Measurements from ENCODE around the gene AMPH. TPM values are rescaled to one million over a fixed set of nuclear protein-coding genes. Genes with fewer than 3 reads are reported as not detected.

AMPH gene
- total RNA-seq, 1 experiment from 2014 or later, result not detected

DNA sequence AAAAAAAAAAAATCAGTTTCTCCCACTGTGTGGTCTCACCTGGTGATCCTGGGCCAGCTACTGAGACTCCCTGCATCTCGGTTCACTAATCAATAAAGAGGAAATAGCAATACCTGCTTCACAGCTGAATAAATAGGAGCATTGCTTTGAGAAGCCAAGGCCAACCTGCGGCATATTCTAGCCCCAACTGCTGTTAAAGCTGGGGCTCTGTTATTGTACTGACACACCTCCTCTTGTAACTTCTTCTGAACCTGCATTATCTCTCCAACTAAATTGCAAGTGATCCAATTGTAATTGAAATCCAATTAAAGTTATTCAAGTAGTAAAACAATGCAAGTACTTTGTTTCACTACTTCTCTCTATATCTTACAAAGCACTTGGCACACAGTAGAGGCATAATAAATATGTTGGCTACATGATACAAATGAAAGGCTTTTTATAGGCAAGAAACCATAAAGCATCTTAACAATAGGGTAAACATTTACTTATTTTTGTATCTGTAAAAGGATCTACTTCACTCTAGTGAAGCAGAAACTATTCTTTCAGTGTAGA is 38.4 kb downstream of the AMPH start:
- Histone ChIP-seq H3K4me2 (ENCODE audit: low read length) (no peak overlapping the region), H3K9me3 (ENCODE audit: control insufficient read depth in 1 of 2, insufficient read depth in 1 of 2, low read depth in 1 of 2, low read length in 2 of 2) (no peaks in the 10 kb centered on the region), H2AFZ (ENCODE audit: low read depth, low read length, poor library complexity, severe bottlenecking) (no peak overlapping the region), H3K4me1 (ENCODE audit: control insufficient read depth in 1 of 2, insufficient read depth in 2 of 2, low read length in 2 of 2) (no peaks in the 10 kb centered on the region), H3K27ac (ENCODE audit: low read depth, low read length) (no peak overlapping the region), H3K9ac (ENCODE audit: low read length) (no peak overlapping the region), H3K27me3 (ENCODE audit: insufficient read depth, low read length) (peaks cover 20% of the 10 kb centered on the region), H3K4me3 (replicated peaks in 1 of 2; ENCODE audit: low read depth in 1 of 2, low read length in 2 of 2) (no peak overlapping the region), H3K9me2 (ENCODE audit: insufficient read depth) (no peaks in the 10 kb centered on the region), H3K36me3 (ENCODE audit: control insufficient read depth in 1 of 2, insufficient read depth in 2 of 2, low read length in 2 of 2) (no peaks in the 10 kb centered on the region), H4K20me1 (ENCODE audit: insufficient read depth) (no peaks in the 10 kb centered on the region), H3K79me2 (ENCODE audit: insufficient read depth, low read length) (no peaks in the 10 kb centered on the region)
- BruUV-seq (replicated peaks), result no TSS peak
- POLR2A ChIA-PET, result no interaction called here
- intact Hi-C loops (cut with micrococcal nuclease), result no loop called here
- RAD21 ChIA-PET (ENCODE audit: low non-redundant PET in 1 of 2, low total read pairs in 2 of 2, uncharacterized antibody in 2 of 2, unreplicated experiment in 2 of 2), result no interaction called here
- TF ChIP-seq CBX3 (IDR thresholded peaks at IDR 0.05; ENCODE audit: low read depth) (no peak), JUND (IDR thresholded peaks at IDR 0.05) (no peak), EZH2phosphoT487 (IDR thresholded peaks at IDR 0.05; ENCODE audit: borderline replicate concordance) (no peak)
- no peak for ATAC-seq
- CTCF ChIA-PET, result no interaction called here
- no peak for DNase-seq (ENCODE audit: low read depth, low spot score)

- DNase-seq (ENCODE audit: low read depth, low spot score) (no peak), ATAC-seq (no peak)
- Histone ChIP-seq H3K27me3 (ENCODE audit: insufficient read depth, low read length) (peaks cover 44% of the 10 kb centered on the region), H3K4me3 (replicated peaks in 1 of 2; ENCODE audit: low read depth in 1 of 2, low read length in 2 of 2) (no peak overlapping the region), H3K27ac (ENCODE audit: low read depth, low read length) (no peak overlapping the region), H3K9me2 (ENCODE audit: insufficient read depth) (no peaks in the 10 kb centered on the region), H4K20me1 (ENCODE audit: insufficient read depth) (no peaks in the 10 kb centered on the region), H3K4me2 (ENCODE audit: low read length) (no peak overlapping the region), H2AFZ (ENCODE audit: low read depth, low read length, poor library complexity, severe bottlenecking) (no peak overlapping the region), H3K4me1 (ENCODE audit: control insufficient read depth in 1 of 2, insufficient read depth in 2 of 2, low read length in 2 of 2) (no peaks in the 10 kb centered on the region), H3K9ac (ENCODE audit: low read length) (no peak overlapping the region), H3K79me2 (ENCODE audit: insufficient read depth, low read length) (no peaks in the 10 kb centered on the region), H3K36me3 (ENCODE audit: control insufficient read depth in 1 of 2, insufficient read depth in 2 of 2, low read length in 2 of 2) (no peaks in the 10 kb centered on the region), H3K9me3 (ENCODE audit: control insufficient read depth in 1 of 2, insufficient read depth in 1 of 2, low read depth in 1 of 2, low read length in 2 of 2) (no peaks in the 10 kb centered on the region)
- BruUV-seq (replicated peaks), result no TSS peak
- ChIA-PET RAD21 (ENCODE audit: low non-redundant PET in 1 of 2, low total read pairs in 2 of 2, uncharacterized antibody in 2 of 2, unreplicated experiment in 2 of 2) (no interaction called here), POLR2A (no interaction called here), CTCF (no interaction called here)
- TF ChIP-seq YY1 (IDR thresholded peaks at IDR 0.05; ENCODE audit: extremely low read depth, insufficient replicate concordance, low read depth, low read length) (no peak), SP1 (IDR thresholded peaks at IDR 0.05; ENCODE audit: low read depth) (no peak)
- intact Hi-C loops (cut with micrococcal nuclease), result no loop called here
Measured at GRCh38 chr7:38585572-38586354, 45.4 kb downstream of the AMPH start.

Measured in HCT116 (cell line).